ENCODE results near the gene PRDM8. TPM values are rescaled to one million over a fixed set of nuclear protein-coding genes. Genes with fewer than 3 reads are reported as not detected.
"Not testable (repeated sequence)": the region's sequence is repeated elsewhere in the genome, so short reads cannot be mapped to it uniquely, and the experiment has no call there.

PRDM8 gene
- polyA plus RNA-seq, 3 donors = 0.48 to 8.3 (median 1.8) TPM

GRCh38 chr4:80243274-80244018, 46.1 kb downstream of the PRDM8 start:
- H3K27ac ChIP-seq (ENCODE audit: low read depth, low read length) = no peak overlapping the region
- WGBS, 3 donors = 56 to 69% (median 64%) methylated on average over 6 of the region's 6 CpGs

GRCh38 chr4:80247484-80247883, 50.2 kb downstream of the PRDM8 start:
- not testable (repeated sequence) for H3K27ac ChIP-seq (ENCODE audit: low read depth, low read length)
- 93 to 96% (median 95%) methylated on average over 1 of the region's 1 CpG for WGBS, 3 donors

DNA sequence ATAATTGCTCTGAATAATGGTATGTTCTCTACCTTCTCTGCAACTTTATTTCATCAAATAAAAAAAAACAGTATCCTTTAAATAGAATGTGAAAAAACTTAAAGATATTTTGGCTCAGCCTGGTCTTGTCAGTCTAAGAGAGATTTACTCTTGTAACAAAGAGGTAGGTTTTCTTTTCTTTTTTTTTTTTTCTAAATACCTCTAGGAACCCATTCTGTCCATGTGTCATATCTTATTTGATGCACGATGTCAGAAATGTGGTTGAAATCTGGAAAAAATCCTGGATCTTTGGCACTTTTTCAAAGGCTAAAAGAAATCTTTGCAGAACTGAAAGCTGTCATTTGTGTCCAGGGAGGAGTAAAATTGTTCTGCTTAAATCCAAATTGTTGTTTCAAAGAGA, 51.8 kb downstream of the PRDM8 start:
- 59 to 78% (median 74%) methylated on average over 1 of the region's 1 CpG for WGBS, 3 donors

GRCh38 chr4:80252427-80252826, 55.1 kb downstream of the PRDM8 start:
- H3K27ac ChIP-seq (ENCODE audit: low read depth, low read length) = no peak overlapping the region

More for the DNA sequence above, 51.8 kb downstream of the PRDM8 start:
- no peak overlapping the region for H3K27ac ChIP-seq (ENCODE audit: low read depth, low read length)

GRCh38 chr4:80252953-80253352, 55.6 kb downstream of the PRDM8 start:
- no peak overlapping the region for H3K27ac ChIP-seq (ENCODE audit: low read depth, low read length)

DNA sequence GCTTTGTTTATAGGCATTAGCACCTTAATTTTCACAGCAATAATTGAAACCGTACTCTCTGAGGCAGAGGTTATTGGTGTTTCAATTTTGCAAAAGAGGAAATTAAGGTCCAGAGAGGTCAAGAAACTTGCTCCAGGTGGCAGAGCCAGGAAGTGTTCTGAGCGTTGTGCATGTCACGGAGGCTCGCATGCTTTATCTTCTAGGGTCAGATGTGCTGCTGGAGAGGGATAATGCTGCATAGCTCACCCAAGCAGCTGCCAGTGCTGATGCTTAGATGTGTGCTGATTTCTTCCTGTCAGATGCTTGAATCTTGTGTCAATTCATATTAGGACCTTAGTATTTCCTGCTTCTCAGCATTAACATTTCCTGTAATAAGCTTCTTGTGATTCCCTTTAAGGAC, 56.2 kb downstream of the PRDM8 start:
- WGBS, 3 donors = 54 to 58% (median 56%) methylated on average over 4 of the region's 4 CpGs
- H3K27ac ChIP-seq (ENCODE audit: low read depth, low read length) = no peak overlapping the region

Other genes with a start within 250 kb of the PRDM8 start
- 10 to 100 TPM in 2 of 3 donors, 1 to 10 TPM in 1; 4.6 to 49.3 (median 45.7) TPM for gene ANTXR2, start 124.3 kb upstream of the PRDM8 start, polyA plus RNA-seq
- gene FGF5, start 69.2 kb downstream of the PRDM8 start, polyA plus RNA-seq = 1 to 10 TPM in 1 of 3 donors, under 1 TPM in 1, not detected in 1; 0.03 to 6.2 TPM
- under 1 TPM in 1 of 3 donors, not detected in 2; 0.04 TPM for gene CFAP299, start 138.2 kb downstream of the PRDM8 start, polyA plus RNA-seq